ENCODE measurements around the gene RPS21.

DNA sequence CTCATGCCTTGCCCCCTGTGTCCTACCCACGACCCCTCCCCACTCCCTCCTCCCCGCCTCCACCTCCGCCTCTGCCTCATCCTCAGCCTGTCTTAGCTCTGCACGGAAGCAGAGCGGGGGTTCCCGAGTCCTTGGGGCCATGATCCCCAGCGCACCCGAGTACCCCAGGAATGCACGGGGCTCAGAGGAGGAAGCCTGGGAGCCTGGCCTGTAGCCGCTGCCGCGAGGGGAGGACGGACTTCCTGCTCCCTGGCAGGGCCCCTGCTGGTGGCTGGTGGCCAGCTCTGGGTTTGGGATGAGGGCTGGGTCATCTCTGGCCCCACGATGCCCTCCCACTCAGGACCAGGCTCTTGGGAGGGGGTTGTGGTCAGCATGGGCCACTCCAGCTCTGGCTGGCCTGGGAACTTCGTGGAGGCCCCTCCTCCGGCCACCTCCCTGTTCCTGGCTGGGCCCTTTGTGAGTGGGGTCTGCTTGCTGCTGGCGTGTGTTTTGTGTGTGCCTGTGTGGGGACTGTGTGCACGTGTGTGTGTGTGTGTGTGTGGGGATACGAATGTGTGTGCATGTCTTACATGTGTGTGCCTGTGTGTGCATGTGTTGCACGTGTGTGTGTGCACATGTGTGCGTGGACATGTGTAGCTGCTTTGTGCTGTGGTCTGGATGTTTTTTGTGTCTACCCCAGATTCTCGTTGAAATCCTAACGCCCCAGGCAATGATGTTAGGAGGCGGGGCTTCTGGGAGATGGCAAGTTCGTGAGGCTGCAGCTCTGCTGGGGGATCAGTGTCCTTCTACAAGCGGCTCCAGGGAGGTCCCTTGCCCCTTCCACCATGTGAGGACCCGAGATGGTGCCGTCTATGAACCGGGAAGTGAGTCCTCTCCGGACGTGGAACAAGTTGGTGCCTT lies 41.7 kb downstream of the RPS21 start:
- TF ChIP-seq POLR2A (IDR thresholded peaks at IDR 0.05; ENCODE audit: low read length): no peak
- TF ChIP-seq GATA1 (IDR thresholded peaks at IDR 0.05; ENCODE audit: low read depth, low read length): no peak
